ENCODE measurements around the gene EID2B.

DNA sequence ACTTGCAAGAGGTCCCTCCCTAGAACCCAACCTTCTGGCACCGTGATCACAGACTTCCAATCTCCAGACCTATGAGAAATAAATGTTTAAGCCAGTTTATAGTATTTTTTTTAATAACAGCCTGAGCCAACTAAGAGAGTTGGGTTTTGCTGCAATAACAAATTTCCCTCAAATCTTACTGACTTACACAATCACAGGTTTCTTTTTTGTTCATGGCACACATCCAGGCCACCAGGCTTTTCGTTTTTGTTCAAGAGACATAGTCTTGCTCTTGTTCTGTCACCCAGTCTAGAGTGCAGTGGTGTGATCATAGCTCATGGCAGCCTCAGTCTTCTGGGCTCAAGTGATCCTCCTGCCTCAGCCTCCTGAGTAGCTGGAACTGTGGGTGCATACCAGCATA, 19.7 kb downstream of the EID2B start:
- TF ChIP-seq, protein P1, sequence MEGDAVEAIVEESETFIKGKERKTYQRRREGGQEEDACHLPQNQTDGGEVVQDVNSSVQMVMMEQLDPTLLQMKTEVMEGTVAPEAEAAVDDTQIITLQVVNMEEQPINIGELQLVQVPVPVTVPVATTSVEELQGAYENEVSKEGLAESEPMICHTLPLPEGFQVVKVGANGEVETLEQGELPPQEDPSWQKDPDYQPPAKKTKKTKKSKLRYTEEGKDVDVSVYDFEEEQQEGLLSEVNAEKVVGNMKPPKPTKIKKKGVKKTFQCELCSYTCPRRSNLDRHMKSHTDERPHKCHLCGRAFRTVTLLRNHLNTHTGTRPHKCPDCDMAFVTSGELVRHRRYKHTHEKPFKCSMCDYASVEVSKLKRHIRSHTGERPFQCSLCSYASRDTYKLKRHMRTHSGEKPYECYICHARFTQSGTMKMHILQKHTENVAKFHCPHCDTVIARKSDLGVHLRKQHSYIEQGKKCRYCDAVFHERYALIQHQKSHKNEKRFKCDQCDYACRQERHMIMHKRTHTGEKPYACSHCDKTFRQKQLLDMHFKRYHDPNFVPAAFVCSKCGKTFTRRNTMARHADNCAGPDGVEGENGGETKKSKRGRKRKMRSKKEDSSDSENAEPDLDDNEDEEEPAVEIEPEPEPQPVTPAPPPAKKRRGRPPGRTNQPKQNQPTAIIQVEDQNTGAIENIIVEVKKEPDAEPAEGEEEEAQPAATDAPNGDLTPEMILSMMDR (conservative IDR thresholded peaks at IDR 0.05): no peak
- TF ChIP-seq EZH2 (IDR thresholded peaks at IDR 0.05; ENCODE audit: low read depth): no peak
